Upper lobe of left lung (tissue), 4 donors: ENCODE data around the gene ANKRD36.
"Not testable (repeated sequence)": the region's sequence is repeated elsewhere in the genome, so short reads cannot be mapped to it uniquely, and the experiment has no call there.

Source experiments
- CTCF ChIP-seq, 6 experiments: fragments of 450-650 bp in 4 of 6; fragments of 200-600 bp in 2 of 6; sonication (generic) in 2 of 6; IDR thresholded peaks; one replicate each; pipeline ENCODE4 v1.5.1; 2016 to 2019; ENCODE audit warnings: antibody characterized with exemption in 6 of 6
- POLR2A ChIP-seq, 4 donors: fragments of 450-650 bp; IDR thresholded peaks; one replicate each; pipeline ENCODE4 v1.5.1; 2016 to 2017; ENCODE audit warnings: antibody characterized with exemption in 4 of 4, mild to moderate bottlenecking in 2 of 4

- TF ChIP-seq POLR2A, CTCF (IDR thresholded peaks at IDR 0.05): not testable (repeated sequence)
Measured at GRCh38 chr2:97106878-97107277, 6.1 kb upstream of the ANKRD36 start.
